ENCODE data around the gene HDHD3.

HDHD3 gene

GRCh38 chr9:113393281-113393680, 16.5 kb upstream of the HDHD3 start:
- Histone ChIP-seq H3K27ac (no peak overlapping the region), H3K27me3 (ENCODE audit: insufficient read depth, low read depth) (no peaks in the 10 kb centered on the region), H3K4me1 (ENCODE audit: low read depth, poor library complexity, severe bottlenecking) (no peaks in the 10 kb centered on the region), H4K20me1 (ENCODE audit: insufficient read depth) (no peaks in the 10 kb centered on the region), H3K9ac (no peak overlapping the region), H3K79me2 (ENCODE audit: insufficient read depth, low read depth) (no peaks in the 10 kb centered on the region), H3K4me3 (IDR thresholded peaks at IDR 0.05; ENCODE audit: insufficient read depth, low read depth, low read length) (no peak overlapping the region), H3K4me2 (no peak overlapping the region), H3K36me3 (ENCODE audit: insufficient read depth) (no peaks in the 10 kb centered on the region), H2AFZ (ENCODE audit: low read depth) (no peak overlapping the region)
- no peak for TF ChIP-seq CTCF (conservative IDR thresholded peaks at IDR 0.05; ENCODE audit: low read depth, low read length)

- Histone ChIP-seq H3K79me2 (ENCODE audit: insufficient read depth, low read depth) (no peaks in the 10 kb centered on the region), H2AFZ (ENCODE audit: low read depth) (no peak overlapping the region), H4K20me1 (ENCODE audit: insufficient read depth) (no peaks in the 10 kb centered on the region), H3K36me3 (ENCODE audit: insufficient read depth) (no peaks in the 10 kb centered on the region), H3K4me3 (IDR thresholded peaks at IDR 0.05; ENCODE audit: insufficient read depth, low read depth, low read length) (no peak overlapping the region), H3K27me3 (ENCODE audit: insufficient read depth, low read depth) (no peaks in the 10 kb centered on the region), H3K4me2 (no peak overlapping the region), H3K4me1 (ENCODE audit: low read depth, poor library complexity, severe bottlenecking) (no peaks in the 10 kb centered on the region), H3K27ac (no peak overlapping the region), H3K9ac (no peak overlapping the region)
- no peak for TF ChIP-seq CTCF (conservative IDR thresholded peaks at IDR 0.05; ENCODE audit: low read depth, low read length)
Measured at GRCh38 chr9:113391917-113392316, 15.1 kb upstream of the HDHD3 start.

GRCh38 chr9:113390192-113390960, 13.6 kb upstream of the HDHD3 start:
- Histone ChIP-seq H3K27ac (no peak overlapping the region), H3K4me2 (no peak overlapping the region), H3K36me3 (ENCODE audit: insufficient read depth) (no peaks in the 10 kb centered on the region), H3K4me1 (ENCODE audit: low read depth, poor library complexity, severe bottlenecking) (no peaks in the 10 kb centered on the region), H3K27me3 (ENCODE audit: insufficient read depth, low read depth) (no peaks in the 10 kb centered on the region), H2AFZ (ENCODE audit: low read depth) (no peak overlapping the region), H3K79me2 (ENCODE audit: insufficient read depth, low read depth) (no peaks in the 10 kb centered on the region), H3K9ac (no peak overlapping the region), H4K20me1 (ENCODE audit: insufficient read depth) (no peaks in the 10 kb centered on the region), H3K4me3 (IDR thresholded peaks at IDR 0.05; ENCODE audit: insufficient read depth, low read depth, low read length) (no peak overlapping the region)
- no peak for TF ChIP-seq CTCF (conservative IDR thresholded peaks at IDR 0.05; ENCODE audit: low read depth, low read length)

- no peak overlapping the region for H3K4me3 ChIP-seq (IDR thresholded peaks at IDR 0.05; ENCODE audit: insufficient read depth, low read depth, low read length)
- no peak overlapping the region for H3K9ac ChIP-seq
- no peaks in the 10 kb centered on the region for H3K79me2 ChIP-seq (ENCODE audit: insufficient read depth, low read depth)
- H3K36me3 ChIP-seq (ENCODE audit: insufficient read depth) = no peaks in the 10 kb centered on the region
- TF ChIP-seq CTCF (conservative IDR thresholded peaks at IDR 0.05; ENCODE audit: low read depth, low read length) = no peak
- H3K4me2 ChIP-seq = no peak overlapping the region
- no peaks in the 10 kb centered on the region for H3K4me1 ChIP-seq (ENCODE audit: low read depth, poor library complexity, severe bottlenecking)
- no peaks in the 10 kb centered on the region for H4K20me1 ChIP-seq (ENCODE audit: insufficient read depth)
- H3K27ac ChIP-seq = no peak overlapping the region
- H2AFZ ChIP-seq (ENCODE audit: low read depth) = no peak overlapping the region
- H3K27me3 ChIP-seq (ENCODE audit: insufficient read depth, low read depth) = no peaks in the 10 kb centered on the region
Measured at GRCh38 chr9:113389451-113389850, 12.7 kb upstream of the HDHD3 start.

Measured in KMS-11 (cell line).